SK-N-SH (cell line): ENCODE data around the gene UBE2N. TPM values are rescaled to one million over a fixed set of nuclear protein-coding genes. Genes with fewer than 3 reads are reported as not detected.

ENCODE experiments used
- CTCF ChIA-PET: fragments of 300-600, 350-600 bp; formaldehyde crosslinking; extraction: SDS; loops from one replicate; lab custom pipeline; 2021; lab: Yijun Ruan, JAX
- POLR2A ChIA-PET: fragments of 350-600 bp; sonication (Branson Sonifier 250); formaldehyde crosslinking; extraction: SDS; loops from one replicate; lab custom pipeline; 2020; ENCODE audit warnings: antibody characterized with exemption, inconsistent platforms; lab: Yijun Ruan, JAX
- DNase-seq: peaks from one replicate; pipeline ENCODE4 v3.0.0; 2012
- H2AFZ ChIP-seq: fragments of 200-600 bp; sonication (generic); 2 replicates; pipeline ENCODE4 v1.8.1; 2016; ENCODE audit warnings: antibody characterized with exemption, mild to moderate bottlenecking, low read depth
- H3F3A ChIP-seq: fragments of 200-600 bp; sonication (generic); replicated peaks from 2 replicates; pipeline ENCODE3; 2016; ENCODE audit warnings: antibody characterized with exemption, mild to moderate bottlenecking; ENCODE audit not compliant: insufficient read depth
- H3K27ac ChIP-seq, 2 experiments: fragments of 200-500 bp in 1 of 2; fragments of 200-600 bp in 1 of 2; sonication (Bioruptor generic) in 1 of 2; sonication (generic), shearing (Covaris generic) in 1 of 2; 2 replicates each; pipeline versions ENCODE4 v1.5.1 to v1.6.1; 2014 to 2016; ENCODE audit warnings: low read depth in 2 of 2, inconsistent platforms in 1 of 2, low read length in 1 of 2, mild to moderate bottlenecking in 1 of 2, mixed read lengths in 1 of 2
- H3K27me3 ChIP-seq: fragments of 200-600 bp; sonication (generic), shearing (Covaris generic); 2 replicates; pipeline ENCODE4 v1.6.1; 2016; ENCODE audit warnings: mixed run types; ENCODE audit not compliant: insufficient read depth
- H3K36me3 ChIP-seq, 2 experiments: fragments of 200-500 bp in 1 of 2; fragments of 200-600 bp in 1 of 2; sonication (Bioruptor generic) in 1 of 2; sonication (generic) in 1 of 2; replicated peaks in 1 of 2; 2 replicates each; pipeline versions ENCODE3 to v1.5.1; 2014 to 2016; ENCODE audit warnings: low read length in 1 of 2, mild to moderate bottlenecking in 1 of 2; ENCODE audit not compliant: insufficient read depth in 2 of 2, control insufficient read depth in 1 of 2
- H3K4me1 ChIP-seq, 2 experiments: fragments of 200-500 bp in 1 of 2; fragments of 200-600 bp in 1 of 2; sonication (Bioruptor generic) in 1 of 2; sonication (generic), shearing (Covaris generic) in 1 of 2; 2 replicates each; pipeline versions ENCODE4 v1.5.1 to v1.6.1; 2014 to 2016; ENCODE audit warnings: low read depth in 1 of 2, low read length in 1 of 2, mixed run types in 1 of 2; ENCODE audit not compliant: insufficient read depth in 2 of 2, control insufficient read depth in 1 of 2
- H3K4me2 ChIP-seq: fragments of 200-600 bp; sonication (generic), shearing (Covaris generic); 2 replicates; pipeline ENCODE4 v1.6.1; 2017; ENCODE audit warnings: mixed run types
- H3K4me3 ChIP-seq, 2 experiments: fragments of 200-500 bp in 1 of 2; fragments of 200-600 bp in 1 of 2; sonication (Bioruptor generic) in 1 of 2; sonication (generic), shearing (Covaris generic) in 1 of 2; 2 replicates each; pipeline versions ENCODE4 v1.5.1 to v1.8.1; 2014 to 2016; ENCODE audit warnings: low read depth in 2 of 2, inconsistent platforms in 1 of 2, low read length in 1 of 2, mild to moderate bottlenecking in 1 of 2, mixed read lengths in 1 of 2, moderate library complexity in 1 of 2
- H3K79me2 ChIP-seq: fragments of 200-600 bp; sonication (generic); 2 replicates; pipeline ENCODE4 v1.8.1; 2017; ENCODE audit warnings: mild to moderate bottlenecking; ENCODE audit not compliant: insufficient read depth
- H3K9ac ChIP-seq: fragments of 200-600 bp; sonication (generic); 2 replicates; pipeline ENCODE4 v1.6.1; 2017; ENCODE audit warnings: mixed run types
- H3K9me2 ChIP-seq: fragments of 200-600 bp; sonication (generic); 2 replicates; pipeline ENCODE4 v1.6.1; 2017; ENCODE audit warnings: mixed run types
- H3K9me3 ChIP-seq: fragments of 200-600 bp; sonication (generic); 2 replicates; pipeline ENCODE4 v1.6.1; 2017; ENCODE audit warnings: mixed run types, mild to moderate bottlenecking, moderate library complexity
- H4K20me1 ChIP-seq: fragments of 200-600 bp; sonication (generic); 2 replicates; pipeline ENCODE4 v1.6.1; 2017; ENCODE audit warnings: mild to moderate bottlenecking, mixed run types; ENCODE audit not compliant: insufficient read depth
- EZH2phosphoT487 ChIP-seq: fragments of 200-600 bp; sonication (generic); IDR thresholded peaks from 2 replicates; pipeline ENCODE4 v1.6.1; 2017; ENCODE audit warnings: low read depth, mixed run types, mild to moderate bottlenecking, antibody characterized with exemption, moderate library complexity, borderline replicate concordance
- FOXJ3 ChIP-seq: sonication (generic); formaldehyde crosslinking; IDR thresholded peaks from 2 replicates; pipeline ENCODE4 v1.5.1; 2020; ENCODE audit warnings: mild to moderate bottlenecking, missing genetic modification reagents
- FOXM1 ChIP-seq: IDR thresholded peaks from 2 replicates; pipeline ENCODE4 v1.4.0; 2012; ENCODE audit warnings: low read depth, mild to moderate bottlenecking
- GABPA ChIP-seq: IDR thresholded peaks from 2 replicates; pipeline ENCODE4 v1.4.0; 2012; ENCODE audit warnings: low read depth, mild to moderate bottlenecking
- JUND ChIP-seq: IDR thresholded peaks from 2 replicates; pipeline ENCODE4 v1.4.0; 2012
- NFIC ChIP-seq: IDR thresholded peaks from 2 replicates; pipeline ENCODE4 v1.4.0; 2012; ENCODE audit warnings: borderline replicate concordance
- PBX3 ChIP-seq: IDR thresholded peaks from 2 replicates; pipeline ENCODE4; 2012
- POLR2AphosphoS5 ChIP-seq: IDR thresholded peaks from 2 replicates; pipeline ENCODE4 v1.6.1; 2012; ENCODE audit warnings: low read depth, low read length
- REST ChIP-seq: IDR thresholded peaks from 2 replicates; pipeline ENCODE4 v1.6.1; 2012; ENCODE audit warnings: mild to moderate bottlenecking, low read depth, low read length, moderate library complexity
- RFX5 ChIP-seq: IDR thresholded peaks from 2 replicates; pipeline ENCODE4 v1.6.1; 2012; ENCODE audit warnings: mild to moderate bottlenecking, improper control_type of control experiment, low read length
- RXRA ChIP-seq: IDR thresholded peaks from 2 replicates; pipeline ENCODE4 v1.4.0; 2012; ENCODE audit warnings: low read depth, mild to moderate bottlenecking, borderline replicate concordance
- SMC3 ChIP-seq: IDR thresholded peaks from 2 replicates; pipeline ENCODE4 v1.6.1; 2012; ENCODE audit warnings: low read depth, low read length, improper control_type of control experiment
- TAF1 ChIP-seq: IDR thresholded peaks from 2 replicates; pipeline ENCODE4 v1.6.1; 2012; ENCODE audit warnings: low read depth, mild to moderate bottlenecking, low read length, moderate library complexity, borderline replicate concordance
- USF2 ChIP-seq: fragments of 150-350 bp; IDR thresholded peaks from 2 replicates; pipeline ENCODE4 v1.6.1; 2017; ENCODE audit warnings: antibody characterized with exemption, low read length, low read depth, borderline replicate concordance
- YY1 ChIP-seq: IDR thresholded peaks from 2 replicates; pipeline ENCODE4 v1.4.0; 2012; ENCODE audit warnings: low read depth, mild to moderate bottlenecking
- WGBS: methylation state at CpG from one replicate; pipeline ENCODE4 v1.1.6; 2017; ENCODE audit warnings: low lambda C conversion rate; 5-methylcytosine and 5-hydroxymethylcytosine counted together
- polyA plus RNA-seq, 3 experiments: library from polyadenylated mRNA; depleted of rRNA; stranded (reverse); fragments of >200 nt; gene quantifications; 2 replicates each; pipeline ENCODE4 v1.2.3, GENCODE V29; 2012

UBE2N gene
- polyA plus RNA-seq, 1 of the 3 experiments (the other 2 are of a cell fraction), result 102 TPM

- H3K4me1 ChIP-seq, result peaks cover 10 to 14% of the 10 kb centered on the region in 2 experiments; a peak in 2 of 4 replicates
- H3K79me2 ChIP-seq, result peaks cover 10% of the 10 kb centered on the region
- no peak overlapping the region for H3K4me2 ChIP-seq
- H3F3A ChIP-seq, result no peaks in the 10 kb centered on the region
- 84% methylated on average over 2 of the region's 2 CpGs for WGBS
- peaks cover 4% of the 10 kb centered on the region; the same call in 1 of the 2 replicates for H4K20me1 ChIP-seq
- TF ChIP-seq FOXM1 (no peak), REST (no peak), POLR2AphosphoS5 (no peak), USF2 (no peak), RFX5 (no peak), JUND (no peak), EZH2phosphoT487 (no peak), FOXJ3 (CRISPR knock-in tag) (no peak)
- H3K4me3 ChIP-seq, result no peak overlapping the region
- ChIA-PET POLR2A (no interaction called here), CTCF (interaction anchor here (0.7 to 1.2 kb wide), 2 partner anchors 11 to 943 kb away, joined by 3 to 4 read pairs; no protein-coding TSS in a partner anchor)
- H3K9me2 ChIP-seq, result no peaks in the 10 kb centered on the region
- no peak for DNase-seq
- H3K27me3 ChIP-seq, result no peaks in the 10 kb centered on the region
- H2AFZ ChIP-seq, result no peak overlapping the region
- H3K9ac ChIP-seq, result no peak overlapping the region
- H3K9me3 ChIP-seq, result no peaks in the 10 kb centered on the region
- H3K27ac ChIP-seq, result no peak overlapping the region
- H3K36me3 ChIP-seq, result no peaks in the 10 kb centered on the region
Observed at GRCh38 chr12:93373961-93374656, 67.6 kb downstream of the UBE2N start.

GRCh38 chr12:93370947-93371346 lies 70.8 kb downstream of the UBE2N start:
- 0 out of 4 replicates have a peak, but pooled peaks cover 0 to 5% of the 10 kb centered on the region in 2 experiments for H3K4me1 ChIP-seq
- H4K20me1 ChIP-seq, result no peaks in the 10 kb centered on the region
- H3K36me3 ChIP-seq, result no peaks in the 10 kb centered on the region
- no peaks in the 10 kb centered on the region for H3K9me3 ChIP-seq
- 96% methylated on average over 6 of the region's 6 CpGs for WGBS
- H3K4me3 ChIP-seq, result no peak overlapping the region
- ChIA-PET CTCF (interaction anchor here (0.8 kb wide), 1 partner anchor 1221 kb away, joined by 3 read pairs; no protein-coding TSS in a partner anchor), POLR2A (no interaction called here)
- H3K9me2 ChIP-seq, result no peaks in the 10 kb centered on the region
- no peak for TF ChIP-seq SMC3
- no peak for TF ChIP-seq NFIC
- TF ChIP-seq YY1, result no peak
- no peak for TF ChIP-seq PBX3
- no peak for TF ChIP-seq TAF1
- no peak for TF ChIP-seq RXRA
- no peak for TF ChIP-seq JUND
- no peak for TF ChIP-seq GABPA
- H3K27me3 ChIP-seq, result no peaks in the 10 kb centered on the region
- no peak overlapping the region for H3K4me2 ChIP-seq
- no peaks in the 10 kb centered on the region for H3F3A ChIP-seq
- no peak overlapping the region for H3K27ac ChIP-seq
- H3K79me2 ChIP-seq, result no peaks in the 10 kb centered on the region
- DNase-seq, result no peak
- H2AFZ ChIP-seq, result no peak overlapping the region
- H3K9ac ChIP-seq, result no peak overlapping the region
